H9 (cell line): Measurements from ENCODE around the gene CENPP. TPM values are rescaled to one million over a fixed set of nuclear protein-coding genes. Genes with fewer than 3 reads are reported as not detected.
A peak's percentile ranks its signal among the peaks of the same experiment; 100 is the strongest.

Source experiments
- DNase-seq: peaks from one replicate; pipeline ENCODE4 v3.0.0-alpha.2; 2017
- H2AFZ ChIP-seq: one replicate; pipeline ENCODE4 v1.6.1; 2013; ENCODE audit warnings: mild to moderate bottlenecking, low read length, control low read depth, moderate library complexity
- H2AK5ac ChIP-seq: 2 replicates; pipeline ENCODE4 v1.6.1; 2013; ENCODE audit warnings: low read length, control low read depth, mixed read lengths; ENCODE audit not compliant: insufficient read length
- H2BK120ac ChIP-seq: one replicate; pipeline ENCODE4 v1.6.1; 2013; ENCODE audit warnings: low read depth, mild to moderate bottlenecking, low read length, control low read depth, inconsistent platforms; ENCODE audit not compliant: poor library complexity, severe bottlenecking
- H2BK12ac ChIP-seq: 2 replicates; pipeline ENCODE4 v1.6.1; 2013; ENCODE audit warnings: low read length, control low read depth, mixed read lengths, low read depth; ENCODE audit not compliant: insufficient read length
- H2BK15ac ChIP-seq: 2 replicates; pipeline ENCODE4 v1.6.1; 2013; ENCODE audit warnings: low read depth, low read length, control low read depth
- H2BK20ac ChIP-seq: one replicate; pipeline ENCODE4 v1.6.1; 2013; ENCODE audit warnings: low read depth, mild to moderate bottlenecking, low read length, control low read depth, inconsistent platforms; ENCODE audit not compliant: poor library complexity, severe bottlenecking
- H2BK5ac ChIP-seq: 2 replicates; pipeline ENCODE4 v1.6.1; 2013; ENCODE audit warnings: low read length, control low read depth, mixed read lengths; ENCODE audit not compliant: insufficient read length
- H3K14ac ChIP-seq: 2 replicates; pipeline ENCODE4 v1.6.1; 2013; ENCODE audit warnings: low read length, control low read depth; ENCODE audit not compliant: insufficient read depth
- H3K18ac ChIP-seq: 2 replicates; pipeline ENCODE4 v1.6.1; 2013; ENCODE audit warnings: low read depth, mild to moderate bottlenecking, mixed read lengths, low read length, control low read depth; ENCODE audit not compliant: insufficient read length
- H3K23ac ChIP-seq: 2 replicates; pipeline ENCODE4 v1.6.1; 2013; ENCODE audit warnings: low read length, control low read depth, mixed read lengths, low read depth; ENCODE audit not compliant: insufficient read length
- H3K23me2 ChIP-seq: 2 replicates; pipeline ENCODE4 v1.6.1; 2013; ENCODE audit warnings: low read depth, mild to moderate bottlenecking, mixed read lengths, low read length, control low read depth; ENCODE audit not compliant: insufficient read length, poor library complexity, severe bottlenecking
- H3K27ac ChIP-seq: 2 replicates; pipeline ENCODE4 v1.5.1; 2013; ENCODE audit warnings: low read length, control low read depth, mixed read lengths, low read depth; ENCODE audit not compliant: insufficient read length
- H3K27me3 ChIP-seq: 2 replicates; pipeline ENCODE4 v1.6.1; 2013; ENCODE audit warnings: low read length, control low read depth, inconsistent platforms; ENCODE audit not compliant: insufficient read depth
- H3K4ac ChIP-seq: 2 replicates; pipeline ENCODE4 v1.6.1; 2013; ENCODE audit warnings: low read depth, mild to moderate bottlenecking, control low read depth, inconsistent platforms, low read length, moderate library complexity
- H3K4me1 ChIP-seq: 2 replicates; pipeline ENCODE4 v1.6.1; 2013; ENCODE audit warnings: low read length, control low read depth, inconsistent platforms; ENCODE audit not compliant: insufficient read depth
- H3K4me2 ChIP-seq: 2 replicates; pipeline ENCODE4 v1.6.1; 2013; ENCODE audit warnings: low read length, control low read depth, mixed read lengths; ENCODE audit not compliant: insufficient read length, insufficient read depth
- H3K56ac ChIP-seq: 2 replicates; pipeline ENCODE4 v1.6.1; 2013; ENCODE audit warnings: low read depth, mild to moderate bottlenecking, mixed read lengths, low read length, control low read depth; ENCODE audit not compliant: insufficient read length
- H3K79me1 ChIP-seq: 2 replicates; pipeline ENCODE4 v1.6.1; 2013; ENCODE audit warnings: low read depth, mild to moderate bottlenecking, moderate library complexity, low read length, control low read depth, inconsistent platforms; ENCODE audit not compliant: insufficient read depth, poor library complexity, severe bottlenecking
- H3K79me2 ChIP-seq: 2 replicates; pipeline ENCODE4 v1.6.1; 2013; ENCODE audit warnings: low read length, control low read depth, inconsistent platforms; ENCODE audit not compliant: insufficient read depth
- H3K9ac ChIP-seq: 2 replicates; pipeline ENCODE4 v1.6.1; 2013; ENCODE audit warnings: low read length, control low read depth, mixed read lengths; ENCODE audit not compliant: insufficient read length; ENCODE audit errors: extremely low read depth
- H3K9me3 ChIP-seq: one replicate; pipeline ENCODE4 v1.6.1; 2013; ENCODE audit warnings: low read depth, low read length, inconsistent platforms; ENCODE audit not compliant: control insufficient read depth
- H3T11ph ChIP-seq: one replicate; pipeline ENCODE4 v1.6.1; 2013; ENCODE audit warnings: mild to moderate bottlenecking, low read length, control low read depth, inconsistent platforms
- H4K20me1 ChIP-seq: one replicate; pipeline ENCODE4 v1.6.1; 2013; ENCODE audit not compliant: control insufficient read depth, insufficient read length, insufficient read depth
- H4K5ac ChIP-seq: 2 replicates; pipeline ENCODE4 v1.6.1; 2013; ENCODE audit warnings: low read depth, mild to moderate bottlenecking, mixed read lengths, low read length, control low read depth; ENCODE audit not compliant: insufficient read length
- H4K8ac ChIP-seq: replicated peaks from 2 replicates; pipeline ENCODE4 v1.6.1; 2013; ENCODE audit warnings: low read length, control low read depth, mixed read lengths, low read depth; ENCODE audit not compliant: insufficient read length
- H4K91ac ChIP-seq: 2 replicates; pipeline ENCODE4 v1.6.1; 2013; ENCODE audit warnings: low read depth, mild to moderate bottlenecking, moderate library complexity, mixed read lengths, low read length, control low read depth; ENCODE audit not compliant: insufficient read length
- H3K27ac Mint-ChIP-seq, 3 experiments: 2 replicates in 2 of 3; 3 replicates in 1 of 3; pipeline ENCODE4 v1.8.0; 2020 to 2021; ENCODE audit warnings: mixed read lengths in 3 of 3, mild to moderate bottlenecking in 1 of 3, moderate library complexity in 1 of 3
- H3K27me3 Mint-ChIP-seq: 2 replicates; pipeline ENCODE4 v1.8.0; 2021; ENCODE audit warnings: low read depth, mild to moderate bottlenecking, moderate library complexity, mixed read lengths
- H3K36me3 Mint-ChIP-seq, 3 experiments: 2 replicates in 2 of 3; 3 replicates in 1 of 3; pipeline ENCODE4 v1.8.0; 2020 to 2021; ENCODE audit warnings: low read depth in 3 of 3, mixed read lengths in 3 of 3; ENCODE audit not compliant: insufficient read depth in 1 of 3
- H3K4me1 Mint-ChIP-seq, 2 experiments: 2 replicates each; pipeline ENCODE4 v1.8.0; 2020; ENCODE audit warnings: mixed read lengths in 2 of 2
- H3K4me3 Mint-ChIP-seq, 2 experiments: 2 replicates in 1 of 2; 3 replicates in 1 of 2; pipeline ENCODE4 v1.8.0; 2020 to 2021; ENCODE audit warnings: mild to moderate bottlenecking in 2 of 2, mixed read lengths in 2 of 2, moderate library complexity in 1 of 2
- H3K9me3 Mint-ChIP-seq, 2 experiments: 2 replicates in 1 of 2; 3 replicates in 1 of 2; pipeline ENCODE4 v1.8.0; 2020; ENCODE audit warnings: mild to moderate bottlenecking in 2 of 2, mixed read lengths in 2 of 2, moderate library complexity in 1 of 2
- WGBS: extraction: QIAGEN DNeasy Blood & Tissue Kit; methylation state at CpG from one replicate; pipeline ENCODE4 v1.1.7; 2013; ENCODE audit warnings: missing lambda C conversion rate, low lambda C conversion rate, mixed read lengths; ENCODE audit not compliant: insufficient read length; ENCODE audit errors: extremely low coverage; 5-methylcytosine and 5-hydroxymethylcytosine counted together
- total RNA-seq: library from RNA; stranded (reverse); gene quantifications from 2 replicates; pipeline ENCODE4 v1.2.1, GENCODE V29; 2021
- TF ChIP-seq, protein P1 (sequence below): fragments of 200-600 bp; sonication (generic); conservative IDR thresholded peaks from 3 replicates; pipeline ENCODE4 v1.8.0; 2021; ENCODE audit warnings: antibody characterized with exemption, mild to moderate bottlenecking

CENPP gene
- total RNA-seq, 1 experiment from 2014 or later = 9.1 TPM

DNA sequence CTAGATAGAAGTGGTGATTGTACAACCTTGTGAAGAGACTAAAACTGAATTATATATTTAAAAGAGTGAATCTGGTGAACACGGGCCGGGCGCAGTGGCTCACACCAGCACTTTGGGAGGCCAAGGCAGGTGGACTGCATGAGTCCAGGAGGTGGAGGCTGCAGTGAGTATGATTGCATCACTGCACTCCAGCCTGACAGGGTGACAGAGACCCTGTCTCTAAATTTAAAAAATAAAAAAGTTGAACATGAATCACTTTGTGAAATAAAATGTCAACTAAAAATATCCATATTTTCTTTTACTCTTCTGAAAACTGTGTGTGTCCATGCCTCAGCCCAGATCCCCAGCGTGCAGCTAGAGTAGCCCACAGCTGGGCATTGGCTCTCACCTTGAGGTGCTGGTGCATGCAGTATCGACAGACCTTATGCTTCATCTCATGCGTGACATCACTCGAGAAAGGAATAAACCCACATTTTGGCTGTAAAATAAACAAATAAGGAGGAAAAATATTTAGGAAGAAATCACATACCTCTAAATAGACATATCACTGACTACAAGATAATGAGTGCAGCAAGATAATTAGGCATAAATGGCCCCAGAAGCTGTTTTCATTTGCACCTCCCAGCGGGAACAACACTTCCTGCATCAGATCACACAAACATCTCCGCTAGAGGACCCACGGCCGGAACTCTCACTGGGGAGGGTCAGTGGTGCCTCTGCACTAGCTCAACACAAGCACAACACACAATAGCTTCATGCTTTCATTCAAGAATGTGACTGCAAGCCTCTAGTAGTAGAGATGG lies 322.1 kb downstream of the CENPP start:
- H2BK15ac ChIP-seq = no peak overlapping the region

More for the DNA sequence above, 322.1 kb downstream of the CENPP start:
- Histone ChIP-seq H4K5ac (no peak overlapping the region), H4K8ac (no peak overlapping the region), H2BK12ac (no peak overlapping the region), H2BK5ac (no peak overlapping the region), H3T11ph (no peak overlapping the region), H2BK20ac (no peak overlapping the region), H3K14ac (no peak overlapping the region), H2BK120ac (no peak overlapping the region), H3K4me1 (no peaks in the 10 kb centered on the region), H3K79me2 (no peaks in the 10 kb centered on the region), H3K9ac (no peak overlapping the region), H3K23ac (no peak overlapping the region), H2AFZ (no peak overlapping the region), H3K56ac (no peak overlapping the region), H3K4ac (no peak overlapping the region), H4K91ac (no peak overlapping the region), H3K27ac (no peak overlapping the region), H3K4me2 (no peak overlapping the region), H4K20me1 (no peaks in the 10 kb centered on the region), H3K9me3 (no peaks in the 10 kb centered on the region), H3K79me1 (no peaks in the 10 kb centered on the region), H3K18ac (no peak overlapping the region), H3K23me2 (no peaks in the 10 kb centered on the region), H2AK5ac (no peak overlapping the region), H3K27me3 (no peaks in the 10 kb centered on the region)
- Mint-ChIP-seq H3K4me1 (no peaks in the 10 kb centered on the region), H3K9me3 (no peaks in the 10 kb centered on the region), H3K27me3 (no peaks in the 10 kb centered on the region), H3K36me3 (peaks cover 24 to 66% (median 60%) of the 10 kb centered on the region in 3 experiments; a peak in 6 of 7 replicates), H3K4me3 (no peak overlapping the region; a peak in 1 of 5 replicates), H3K27ac (peak overlapping the region in 1 of 3 experiments; percentile 89; a peak in 2 of 7 replicates)
- WGBS = no CpG with 5 or more reads among the region's 11 CpGs
- peak; percentile 12 for DNase-seq
- TF ChIP-seq, protein P1, sequence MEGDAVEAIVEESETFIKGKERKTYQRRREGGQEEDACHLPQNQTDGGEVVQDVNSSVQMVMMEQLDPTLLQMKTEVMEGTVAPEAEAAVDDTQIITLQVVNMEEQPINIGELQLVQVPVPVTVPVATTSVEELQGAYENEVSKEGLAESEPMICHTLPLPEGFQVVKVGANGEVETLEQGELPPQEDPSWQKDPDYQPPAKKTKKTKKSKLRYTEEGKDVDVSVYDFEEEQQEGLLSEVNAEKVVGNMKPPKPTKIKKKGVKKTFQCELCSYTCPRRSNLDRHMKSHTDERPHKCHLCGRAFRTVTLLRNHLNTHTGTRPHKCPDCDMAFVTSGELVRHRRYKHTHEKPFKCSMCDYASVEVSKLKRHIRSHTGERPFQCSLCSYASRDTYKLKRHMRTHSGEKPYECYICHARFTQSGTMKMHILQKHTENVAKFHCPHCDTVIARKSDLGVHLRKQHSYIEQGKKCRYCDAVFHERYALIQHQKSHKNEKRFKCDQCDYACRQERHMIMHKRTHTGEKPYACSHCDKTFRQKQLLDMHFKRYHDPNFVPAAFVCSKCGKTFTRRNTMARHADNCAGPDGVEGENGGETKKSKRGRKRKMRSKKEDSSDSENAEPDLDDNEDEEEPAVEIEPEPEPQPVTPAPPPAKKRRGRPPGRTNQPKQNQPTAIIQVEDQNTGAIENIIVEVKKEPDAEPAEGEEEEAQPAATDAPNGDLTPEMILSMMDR = no peak
